Stimulated activated CD4-positive, alpha-beta T cell treated with anti-CD3 and anti-CD28 coated beads, Interleukin-2, amount 100 ng/mL, for 24 hours (primary cell): ENCODE measurements around the gene TENM4.
A peak's percentile ranks its signal among the peaks of the same experiment; 100 is the strongest.
"Not testable (repeated sequence)": the region's sequence is repeated elsewhere in the genome, so short reads cannot be mapped to it uniquely, and the experiment has no call there.

Source experiments
- DNase-seq, 2 donors: peaks; one replicate each; pipeline ENCODE4 v3.0.0-alpha.2; 2020

TENM4 gene

DNA sequence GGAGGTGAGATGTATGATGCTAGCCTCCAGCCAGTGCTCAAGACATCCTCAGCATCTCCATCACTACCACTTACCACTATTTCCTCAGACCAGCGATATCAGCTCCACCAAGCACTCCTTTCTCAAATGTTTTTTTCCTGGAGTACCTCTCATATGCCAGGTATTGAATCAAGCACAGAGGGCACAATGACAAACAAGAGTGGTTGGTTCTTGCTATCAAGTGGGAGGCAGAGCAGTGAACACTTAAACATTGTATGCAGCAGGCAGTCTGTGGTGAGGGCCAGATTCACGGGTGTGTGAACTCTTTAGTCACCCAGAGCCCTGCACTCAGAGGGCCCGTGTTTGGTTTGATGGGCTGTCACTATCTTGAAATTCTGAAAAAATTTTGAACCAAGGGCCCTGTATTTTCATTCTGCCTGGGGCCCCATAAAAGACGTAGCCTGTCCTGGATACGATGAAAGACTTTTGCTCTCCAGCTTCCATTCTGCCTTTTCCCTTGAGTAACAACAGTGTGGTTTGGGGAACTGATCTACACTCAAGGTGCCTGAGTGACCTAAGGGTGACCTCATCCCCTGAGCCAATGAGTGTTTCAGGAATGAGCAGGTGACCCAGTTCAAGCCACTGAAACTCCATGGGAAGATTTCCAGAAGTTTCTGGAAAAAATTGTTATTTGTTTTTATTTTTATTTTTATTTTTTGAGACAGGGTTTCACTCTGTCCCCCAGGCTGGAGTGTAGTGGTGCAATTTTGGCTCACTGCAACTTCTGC, 517.8 kb downstream of the TENM4 start:
- DNase-seq, result no peak

DNA sequence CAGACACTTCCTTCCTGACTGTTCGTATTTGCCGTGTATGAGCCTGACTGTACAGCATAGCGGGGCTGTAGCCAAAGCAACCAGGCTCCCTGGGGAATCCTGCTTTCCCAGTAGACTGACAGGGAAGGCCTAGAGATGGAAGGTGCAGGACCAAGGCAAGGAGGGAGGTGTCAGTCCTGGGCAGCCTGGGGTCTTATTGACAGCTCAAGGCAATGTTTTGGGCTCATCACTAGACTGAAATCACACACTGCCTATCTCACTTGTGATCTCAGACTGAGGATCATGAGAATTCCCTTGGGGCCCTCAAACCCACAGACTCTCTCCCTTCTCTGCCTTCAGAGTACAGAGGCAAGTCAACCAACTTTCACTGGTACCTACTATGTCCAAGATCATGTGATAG, 519.3 kb downstream of the TENM4 start:
- DNase-seq, result no peak

DNA sequence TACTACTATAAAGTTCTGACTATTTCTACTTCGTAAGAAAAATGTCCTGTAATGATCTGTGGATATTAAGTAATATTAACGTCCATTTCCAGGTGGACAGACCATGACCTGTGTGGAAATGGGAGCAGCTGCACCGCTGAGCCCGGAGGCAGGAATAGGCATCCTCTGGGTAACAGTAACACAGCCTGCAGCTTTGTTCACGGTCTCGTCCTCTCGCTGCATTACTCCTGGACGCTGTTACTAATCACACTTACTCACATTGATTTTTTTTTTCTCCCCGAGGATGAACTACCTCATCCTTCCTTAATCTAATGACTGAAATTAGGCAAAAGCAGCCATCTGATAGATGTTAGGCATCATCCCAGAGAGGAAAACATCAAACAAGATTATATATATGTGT, 520.5 kb downstream of the TENM4 start:
- DNase-seq, result no peak

DNA sequence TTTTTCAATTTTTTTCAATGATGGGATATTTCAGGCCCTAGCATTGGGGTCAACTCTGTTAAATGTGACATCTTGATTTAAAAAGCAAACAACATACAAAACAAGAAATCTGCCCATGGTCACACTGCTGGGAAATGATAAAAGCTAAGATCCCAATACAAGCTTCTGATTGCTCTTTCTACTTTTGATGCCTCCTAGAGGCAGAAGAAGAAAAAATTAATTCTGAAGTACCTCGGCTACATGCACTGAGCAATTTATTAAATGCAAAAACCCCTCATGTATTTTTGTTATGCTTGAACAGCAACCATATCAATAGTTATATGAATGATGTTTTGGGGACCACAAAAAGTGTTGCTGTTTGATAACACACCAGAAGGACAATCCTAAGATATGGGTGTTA, 524.1 kb downstream of the TENM4 start:
- DNase-seq, result no peak

DNA sequence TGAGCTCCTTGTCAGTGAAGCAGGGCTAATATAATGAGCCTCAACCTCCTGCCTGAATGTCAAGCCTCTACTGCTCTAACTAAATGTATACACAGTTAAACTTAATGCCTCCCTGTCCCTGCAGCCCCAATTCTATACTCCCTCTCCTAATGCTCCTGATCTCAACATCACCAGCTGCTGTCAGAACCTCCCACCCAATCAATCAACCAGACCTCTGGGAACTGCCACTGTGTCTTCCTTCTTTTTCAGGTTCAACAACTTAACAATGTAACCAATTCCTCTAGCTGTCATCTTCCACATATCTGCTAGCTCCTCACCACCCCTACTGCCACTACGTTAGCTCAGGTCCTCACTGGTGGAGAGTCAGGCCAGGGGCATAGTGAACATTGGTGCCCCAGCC, 526.3 kb downstream of the TENM4 start:
- DNase-seq, result no peak

DNA sequence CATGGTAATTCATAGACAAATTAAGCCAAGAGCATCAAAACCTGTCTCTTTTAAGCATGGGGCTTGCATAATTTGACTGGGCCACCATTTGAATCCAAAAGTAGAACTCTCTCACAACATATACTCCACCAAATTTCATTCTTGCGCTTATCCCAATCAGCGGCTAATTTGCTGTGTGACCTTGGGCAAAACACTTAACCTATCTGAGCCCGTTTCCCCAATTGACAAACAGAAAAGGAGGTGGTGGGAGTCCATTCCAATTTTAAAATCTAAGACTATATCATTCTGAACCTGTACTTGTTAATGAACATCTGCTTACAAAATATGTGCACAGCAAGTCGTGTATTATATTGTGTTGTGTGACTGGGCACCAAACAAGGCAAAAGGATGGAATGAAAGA, 528.1 kb downstream of the TENM4 start:
- no peak for DNase-seq

DNA sequence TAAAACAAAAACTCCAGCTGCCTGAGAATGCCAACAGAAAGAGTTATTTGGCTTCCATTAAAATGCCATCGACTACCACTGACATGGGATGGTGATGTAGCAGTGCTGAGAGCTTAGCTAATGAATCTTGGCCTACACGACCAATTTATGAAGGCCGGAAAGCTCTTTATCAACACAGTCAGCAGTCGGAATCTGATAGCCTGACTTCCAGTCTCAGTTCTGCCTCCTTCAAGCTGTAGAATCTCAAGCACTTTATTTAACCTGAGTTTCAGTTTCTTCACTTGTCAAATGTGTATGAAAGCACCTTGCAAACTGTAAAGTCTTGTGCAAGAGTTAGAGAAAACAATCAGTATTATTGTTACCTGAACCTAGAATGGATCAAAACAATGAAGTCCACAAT, 530.5 kb downstream of the TENM4 start:
- no peak for DNase-seq

DNA sequence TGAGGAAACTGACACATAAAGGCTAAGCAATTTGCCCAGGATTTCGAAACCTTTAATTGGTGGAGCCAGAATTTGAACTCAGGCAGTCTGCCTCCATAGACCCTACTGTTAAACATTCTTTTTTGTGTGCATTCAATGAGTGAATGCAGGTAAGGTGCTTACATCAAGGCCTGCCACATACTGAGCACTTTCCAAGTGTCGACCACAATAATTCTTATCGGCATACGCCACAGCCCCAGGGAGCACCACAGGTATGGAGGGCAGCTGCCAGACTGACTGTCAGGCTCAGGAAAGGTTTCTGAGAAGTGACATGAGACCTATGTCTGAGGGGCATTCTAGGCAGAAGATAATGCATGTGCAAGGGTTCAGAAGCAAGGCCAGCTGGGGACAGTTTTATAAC, 531.4 kb downstream of the TENM4 start:
- DNase-seq, result no peak

DNA sequence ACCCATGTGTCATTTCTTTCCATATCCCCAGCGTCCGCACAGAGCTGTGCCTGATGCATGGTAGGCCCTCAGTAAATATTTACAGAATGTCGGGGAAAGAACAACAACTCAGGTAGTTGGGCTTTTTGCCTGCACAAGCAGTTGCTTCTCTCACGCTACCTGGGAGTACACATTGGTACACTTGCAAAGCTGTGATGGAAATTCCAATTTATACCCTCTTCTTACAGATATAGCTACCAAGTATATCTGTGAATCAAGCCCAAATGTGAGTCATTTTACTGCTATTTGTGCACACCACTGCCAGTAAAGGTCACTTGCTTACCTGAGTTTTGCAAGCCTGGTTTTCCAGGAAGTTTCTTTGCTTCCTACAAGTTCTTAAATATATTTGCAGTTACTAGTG, 533.2 kb downstream of the TENM4 start:
- no peak for DNase-seq

DNA sequence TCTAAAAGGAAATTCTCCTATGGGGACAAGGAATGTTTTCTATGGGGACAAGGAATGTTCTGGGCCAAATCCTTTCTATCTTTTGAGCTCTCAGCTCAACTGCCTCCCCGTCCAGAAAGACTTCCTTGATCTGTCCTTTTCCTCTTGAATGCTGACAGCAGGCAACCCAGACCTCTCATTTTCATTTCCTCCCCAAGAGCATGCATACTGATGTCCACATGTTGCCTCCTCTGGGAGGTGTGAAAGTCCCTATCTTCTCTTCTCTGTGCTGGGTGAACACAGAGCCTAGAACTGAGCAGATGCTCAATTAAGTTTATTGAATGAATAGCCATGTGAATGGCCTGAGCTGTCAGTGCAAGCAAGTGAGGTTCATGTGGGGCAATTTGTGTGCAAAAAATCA, 534.3 kb downstream of the TENM4 start:
- DNase-seq, result no peak

DNA sequence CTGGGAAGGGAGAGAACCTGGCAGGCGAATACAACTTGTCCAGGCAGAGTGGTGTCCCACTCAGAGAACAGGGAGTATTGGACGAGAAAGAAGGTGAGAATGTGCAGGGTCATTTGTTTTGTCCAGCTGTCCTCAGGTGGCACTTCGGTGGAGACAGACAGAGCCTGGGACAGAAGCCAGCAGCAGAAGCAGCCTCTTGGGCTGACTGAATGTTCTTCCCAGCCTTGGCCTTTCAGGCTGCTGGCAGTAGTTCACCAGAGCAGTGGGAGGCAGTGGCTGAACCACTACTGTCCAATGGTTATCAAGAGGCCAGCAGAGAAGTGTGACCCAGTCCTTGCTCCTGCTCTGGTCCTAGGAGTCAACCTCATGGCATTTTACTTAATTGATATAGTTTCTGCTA, 535.1 kb downstream of the TENM4 start:
- no peak for DNase-seq

DNA sequence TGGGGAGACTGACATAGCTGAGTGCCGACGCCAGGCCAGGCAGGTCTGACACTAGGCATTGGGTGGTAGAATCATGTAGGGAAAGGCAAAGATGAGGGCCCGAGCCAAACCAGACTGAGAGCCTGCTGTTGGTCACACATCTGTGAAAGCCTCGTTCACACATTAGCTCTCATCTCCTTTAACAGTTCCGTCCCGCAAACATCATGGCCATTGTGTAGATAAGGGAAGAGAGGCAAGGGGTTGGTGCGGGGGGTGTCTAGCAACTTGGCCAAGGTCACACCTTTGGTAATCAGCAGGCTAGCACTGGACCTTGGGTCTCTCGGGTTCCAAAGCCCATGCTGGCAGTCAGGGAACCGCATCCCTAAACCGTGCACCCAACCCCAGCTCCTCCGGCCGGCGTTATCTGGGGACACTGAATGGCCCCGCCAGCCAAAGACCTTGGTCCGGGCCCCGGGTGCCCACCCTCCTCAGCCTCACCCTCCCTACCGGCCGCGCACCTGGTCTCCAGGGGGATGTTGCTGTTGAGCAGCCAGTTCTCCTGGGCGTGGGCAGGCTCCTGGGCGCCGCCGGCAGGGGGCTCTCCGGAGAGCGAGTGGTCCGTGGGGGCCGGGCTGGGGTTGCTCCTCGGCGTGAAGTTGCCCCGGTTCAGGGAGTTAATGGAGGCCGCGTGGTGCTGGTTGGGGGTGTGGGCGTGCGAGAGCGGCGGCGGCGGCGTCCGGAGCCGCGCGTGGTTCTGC, 537.9 kb downstream of the TENM4 start:
- peak in 1 of 2 donors; percentile 1 for DNase-seq

DNA sequence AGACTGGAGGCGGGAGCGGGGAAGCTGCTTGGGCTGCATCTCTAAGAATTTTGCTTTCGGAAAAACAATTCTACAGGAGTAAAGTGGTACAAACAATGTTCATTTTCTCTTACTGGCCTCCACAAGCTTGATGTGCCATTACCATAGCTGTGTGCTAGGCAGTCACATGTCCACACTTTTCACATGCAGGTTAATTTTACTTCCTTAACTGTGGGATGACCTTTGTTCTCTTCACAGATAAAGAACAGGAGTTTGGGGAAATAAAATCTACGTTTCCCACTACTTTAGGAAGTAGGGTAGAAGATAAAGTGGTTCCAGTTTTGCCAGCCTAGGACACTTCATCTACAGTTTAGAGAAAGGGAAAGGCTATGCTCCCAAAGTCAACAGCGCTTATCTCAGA, 539.0 kb downstream of the TENM4 start:
- DNase-seq, result no peak

DNA sequence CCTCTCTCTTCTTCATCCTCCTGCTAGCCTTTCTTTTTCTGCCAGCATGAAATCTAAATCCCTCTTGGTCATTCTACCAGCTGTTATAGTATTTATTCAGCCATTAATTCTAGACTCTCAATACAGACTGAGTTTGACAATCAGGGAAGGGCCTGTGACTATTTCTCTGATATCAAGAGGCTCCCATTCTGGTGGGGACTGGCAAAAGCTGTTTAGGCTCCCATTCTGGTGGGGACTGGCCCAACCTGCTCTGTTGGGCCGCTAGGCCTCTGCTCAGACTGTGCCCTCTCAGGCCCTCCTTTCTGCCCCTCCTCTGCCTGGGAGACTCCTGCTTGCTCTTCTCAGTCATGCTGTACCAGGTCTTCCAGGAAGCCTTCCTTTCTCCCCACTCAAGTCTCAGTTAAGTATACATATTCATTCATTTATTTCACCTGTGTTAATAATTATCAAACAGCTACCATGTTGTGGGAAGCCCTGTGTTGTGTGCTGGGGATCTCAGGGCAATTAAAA, 542.5 kb downstream of the TENM4 start:
- DNase-seq, result no peak

DNA sequence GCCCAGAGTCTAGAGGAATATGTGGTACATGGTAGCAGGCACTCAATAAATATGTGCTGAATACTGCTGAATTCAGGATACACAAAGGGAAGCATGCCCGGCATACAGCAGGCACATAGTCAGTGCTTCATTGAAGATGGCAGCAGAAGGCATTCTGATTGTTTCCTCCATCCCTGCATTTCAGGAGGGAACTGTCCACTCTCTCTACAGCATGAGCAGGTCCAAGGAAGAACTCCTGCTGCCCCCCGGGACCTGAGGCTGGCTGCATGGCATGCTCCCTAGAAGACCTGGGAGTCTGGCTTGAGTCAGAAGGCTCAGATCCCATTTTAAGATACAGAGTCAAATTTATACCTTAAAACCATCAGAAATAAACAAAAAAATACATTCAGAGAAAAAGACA, 546.8 kb downstream of the TENM4 start:
- no peak for DNase-seq

DNA sequence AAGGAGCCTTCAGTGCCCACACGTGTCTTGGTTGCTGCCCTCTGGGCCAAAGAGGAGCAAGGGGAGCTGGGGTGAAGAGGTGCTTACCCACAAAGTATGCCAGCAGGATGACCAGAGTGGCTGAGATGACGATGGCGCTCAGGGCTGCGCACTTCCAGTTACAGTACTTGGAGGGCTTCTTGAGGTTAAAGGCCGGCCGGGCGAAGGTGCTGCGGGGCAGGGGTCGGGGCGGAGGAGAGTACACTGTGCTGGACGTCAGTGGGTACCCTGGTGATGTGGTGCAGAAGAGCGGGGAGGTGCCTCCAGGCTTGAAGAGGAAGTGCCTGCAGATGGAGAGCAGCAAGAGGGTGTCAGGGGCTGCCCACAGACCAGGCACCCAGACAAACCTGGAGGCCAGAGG, 551.1 kb downstream of the TENM4 start:
- DNase-seq, result no peak

DNA sequence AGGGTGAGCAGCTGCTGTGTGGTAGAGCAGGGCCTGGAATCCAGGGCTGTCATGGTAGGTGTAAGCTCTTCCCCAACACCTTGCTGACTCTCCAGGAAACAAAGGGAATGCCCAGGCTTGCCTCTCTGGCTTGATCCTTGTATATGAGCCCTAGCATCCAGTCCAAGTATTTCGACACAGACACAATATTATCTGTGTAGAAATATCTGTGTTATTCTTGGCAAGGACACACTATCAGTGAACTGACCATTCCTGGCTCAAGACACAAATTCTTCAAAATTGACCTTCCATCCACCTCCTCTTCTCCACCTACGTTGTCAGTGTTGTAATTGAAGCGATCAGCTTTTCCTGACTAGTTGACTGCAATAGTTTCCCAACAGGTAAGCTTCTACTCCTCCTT, 554.2 kb downstream of the TENM4 start:
- DNase-seq, result no peak

DNA sequence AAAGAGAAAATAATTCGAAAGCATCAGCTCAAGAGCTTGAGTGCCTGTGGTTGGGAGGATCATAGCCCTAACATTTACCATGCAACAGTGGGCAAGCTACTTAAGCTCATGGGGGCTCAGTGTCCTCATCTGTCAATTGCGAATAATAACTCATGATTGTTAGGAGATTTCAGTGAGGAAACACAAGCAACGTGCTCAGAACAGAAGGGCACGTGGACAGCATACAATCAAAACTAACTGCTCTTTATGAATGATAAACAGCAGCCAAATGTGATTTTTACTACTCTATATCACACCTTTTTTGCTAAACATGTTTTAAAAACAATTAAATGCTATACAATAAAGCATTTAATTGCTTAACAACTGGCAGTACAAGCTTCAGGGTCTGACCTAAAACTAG, 556.1 kb downstream of the TENM4 start:
- DNase-seq, result no peak

DNA sequence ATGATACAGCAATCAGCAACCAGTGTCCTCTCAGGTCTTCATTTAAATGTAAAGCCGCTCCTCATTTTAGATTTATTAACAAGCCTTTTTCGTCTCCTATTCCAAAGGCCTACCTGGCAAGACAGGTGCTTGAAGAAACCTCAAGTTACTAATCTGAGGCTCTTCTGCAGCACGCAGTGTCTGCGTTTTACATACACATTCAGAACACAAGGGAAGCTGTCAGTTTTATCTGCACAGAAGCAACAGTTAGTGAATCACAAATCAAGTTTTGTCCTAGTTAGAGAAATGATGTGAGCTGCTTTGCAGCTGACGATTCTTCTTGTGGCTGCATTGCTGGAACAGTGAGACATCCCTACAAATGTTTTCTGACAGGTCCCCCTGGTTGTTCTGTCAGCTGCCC, 557.3 kb downstream of the TENM4 start:
- no peak for DNase-seq

DNA sequence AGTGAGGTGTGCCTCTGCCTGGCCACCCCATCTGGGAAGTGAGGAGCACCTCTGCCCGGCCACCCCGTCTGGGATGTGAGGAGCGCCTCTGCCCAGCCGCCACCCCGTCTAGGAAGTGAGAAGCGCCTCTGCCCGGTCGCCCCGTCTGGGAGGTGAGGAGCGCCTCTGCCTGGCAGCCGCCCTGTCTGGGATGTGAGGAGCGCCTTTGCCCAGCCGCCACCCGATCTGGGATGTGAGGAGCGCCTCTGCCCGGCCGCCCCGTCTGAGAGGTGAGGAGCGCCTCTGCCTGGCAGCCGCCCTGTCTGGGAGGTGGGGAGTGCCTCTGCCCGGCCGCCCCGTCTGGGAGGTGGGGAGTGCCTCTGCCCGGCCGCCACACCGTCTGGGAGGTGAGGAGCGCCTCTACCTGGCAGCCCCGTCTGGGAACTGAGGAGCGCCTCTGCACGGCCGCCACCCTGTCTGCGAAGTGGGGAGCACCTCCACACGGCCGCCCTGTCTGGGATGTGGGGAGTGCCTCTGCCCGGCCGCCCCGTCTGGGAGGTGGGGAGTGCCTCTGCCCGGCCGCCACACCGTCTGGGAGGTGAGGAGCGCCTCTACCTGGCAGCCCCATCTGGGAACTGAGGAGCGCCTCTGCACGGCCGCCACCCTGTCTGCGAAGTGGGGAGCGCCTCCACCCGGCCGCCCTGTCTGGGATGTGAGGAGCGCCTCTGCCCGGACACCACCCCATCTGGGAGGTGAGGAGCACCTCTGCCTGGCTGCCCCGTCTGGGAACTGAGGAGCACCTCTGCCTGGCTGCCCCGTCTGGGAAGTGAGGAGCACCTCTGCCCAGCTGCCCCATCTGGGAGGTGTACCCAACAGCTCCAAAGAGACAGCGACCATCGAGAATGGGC, 561.5 kb downstream of the TENM4 start:
- not testable (repeated sequence) for DNase-seq

DNA sequence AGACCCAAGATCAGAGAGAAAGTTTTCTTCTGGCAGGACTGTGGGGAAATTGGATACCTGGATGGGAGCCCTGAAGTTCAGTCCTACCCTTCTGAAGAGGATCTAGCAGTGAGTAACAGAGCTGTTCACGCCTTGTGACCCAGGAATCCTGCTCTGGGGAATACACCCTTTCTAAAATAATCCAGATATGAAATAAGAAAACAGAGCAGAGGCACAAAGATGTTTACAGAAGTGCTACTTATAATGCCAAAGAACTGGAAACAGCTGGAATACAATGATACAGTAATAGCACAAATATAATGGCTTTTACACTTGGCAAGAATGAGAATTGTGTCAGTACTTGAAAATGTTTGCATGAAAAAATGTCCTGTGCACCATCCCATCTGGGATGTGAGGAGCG, 562.2 kb downstream of the TENM4 start:
- DNase-seq, result no peak

DNA sequence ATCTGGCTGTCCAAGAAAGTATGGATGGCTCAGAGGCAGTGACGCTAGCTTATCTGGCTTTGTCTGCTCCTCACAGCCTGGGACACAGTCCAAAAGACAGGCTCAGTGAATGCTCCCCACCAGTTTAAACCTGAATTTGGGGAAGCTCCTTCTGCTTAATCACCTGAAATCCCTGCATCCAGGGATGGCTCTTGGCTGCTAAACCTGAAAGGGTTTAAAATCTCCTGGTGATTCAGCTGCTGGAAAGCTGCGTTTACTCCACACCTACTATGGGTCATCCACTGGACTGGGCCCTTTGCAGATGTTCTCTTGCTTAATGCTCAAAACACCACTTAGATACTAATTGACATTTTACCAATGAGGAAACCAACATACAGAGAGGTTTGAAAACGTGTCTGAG, 564.2 kb downstream of the TENM4 start:
- no peak for DNase-seq

DNA sequence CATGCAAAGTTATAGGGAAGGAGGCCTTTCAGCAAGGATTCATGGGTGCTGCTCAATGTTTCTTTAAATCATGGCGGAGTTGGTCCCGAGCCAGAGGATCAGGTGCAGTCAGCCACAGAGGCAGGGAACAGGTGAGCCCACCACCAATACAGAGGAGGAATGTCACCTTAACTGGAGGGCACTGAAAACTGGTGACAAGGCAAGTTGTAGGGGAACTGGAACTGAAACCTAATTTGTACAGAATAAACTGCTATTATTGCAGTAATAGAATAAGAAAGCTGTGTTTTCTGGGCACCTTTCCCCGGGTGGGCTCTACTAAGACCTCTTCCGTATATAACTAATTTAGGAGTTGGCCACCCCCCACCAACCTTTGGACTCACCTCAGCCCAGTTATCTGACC, 570.2 kb downstream of the TENM4 start:
- DNase-seq, result no peak

DNA sequence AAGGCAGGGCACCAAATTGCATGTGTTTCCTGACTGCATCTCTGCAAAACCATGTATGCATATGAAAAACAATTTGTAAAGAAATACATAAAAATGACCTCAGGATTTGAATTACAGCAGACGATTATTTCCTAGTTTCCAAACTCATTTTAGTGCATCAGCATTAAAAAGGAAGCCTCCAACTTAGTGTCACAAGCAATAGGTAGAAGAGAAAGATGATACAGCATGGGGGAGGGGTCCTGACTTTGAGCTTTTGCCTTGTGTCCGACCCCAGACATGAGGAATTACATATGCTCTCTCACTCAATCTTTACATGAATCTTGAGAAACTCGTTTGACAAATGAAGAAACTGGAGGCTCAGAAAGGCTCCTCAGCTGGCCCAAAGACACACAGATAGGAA, 571.5 kb downstream of the TENM4 start:
- DNase-seq, result no peak
